Measurements from ENCODE around the gene RBMS3. TPM values are rescaled to one million over a fixed set of nuclear protein-coding genes. Genes with fewer than 3 reads are reported as not detected.

RBMS3 gene
- total RNA-seq, 3 donors from 2014 or later: 4.6 to 53.6 (median 11.7) TPM

GRCh38 chr3:29646043-29646442 lies 365.2 kb downstream of the RBMS3 start:
- Histone ChIP-seq H3K36me3 (ENCODE audit: low read depth) (no peaks in the 10 kb centered on the region), H3K4me3 (no peak overlapping the region), H3K9me3 (no peaks in the 10 kb centered on the region), H3K4me1 (ENCODE audit: low read depth) (peaks cover 11% of the 10 kb centered on the region)
- ATAC-seq (no peak), DNase-seq (no peak)
- no peak for TF ChIP-seq CTCF (IDR thresholded peaks at IDR 0.05)
- intact Hi-C loops (cut with DNase I, micrococcal nuclease): no loop called here

DNA sequence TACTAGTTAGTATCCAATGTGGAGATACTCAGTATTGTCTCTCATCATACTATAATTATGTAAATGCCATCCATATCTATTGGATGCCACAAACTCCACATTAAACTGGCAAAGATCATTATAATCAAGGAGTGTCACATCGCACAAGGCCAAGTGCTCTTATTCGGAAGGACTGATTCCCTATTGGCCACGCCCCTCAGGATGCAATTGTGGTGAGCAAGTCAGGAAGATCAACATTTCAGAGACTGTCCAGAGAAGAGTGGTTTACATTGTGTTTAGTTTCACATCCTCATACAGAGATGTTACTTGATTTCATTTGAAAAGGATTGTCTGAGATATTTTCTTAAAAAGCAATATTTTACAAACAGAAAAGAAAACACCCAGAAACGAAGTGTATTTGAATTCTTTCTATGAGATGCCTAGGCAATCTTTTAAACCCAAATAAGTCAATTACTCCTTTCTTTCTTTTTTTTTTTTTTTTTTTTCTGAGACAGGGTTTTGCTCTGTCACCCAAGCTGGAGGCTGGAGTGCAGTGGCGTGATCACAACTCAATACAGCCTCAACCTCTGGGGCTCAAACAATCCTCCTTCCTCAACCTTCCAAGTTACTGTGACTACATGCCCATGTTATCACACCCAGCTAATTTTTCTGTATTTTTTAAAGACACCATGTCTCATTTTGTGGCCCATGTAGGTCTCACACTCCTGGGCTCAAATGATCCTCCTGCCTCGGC lies 369.1 kb downstream of the RBMS3 start:
- DNase-seq: peak in 1 of 3 donors; percentile 27
- no peak for TF ChIP-seq CTCF (IDR thresholded peaks at IDR 0.05)
- H3K9me3 ChIP-seq: no peaks in the 10 kb centered on the region
- no peaks in the 10 kb centered on the region for H3K4me1 ChIP-seq (ENCODE audit: low read depth)
- no peak overlapping the region for H3K4me3 ChIP-seq
- no peaks in the 10 kb centered on the region for H3K36me3 ChIP-seq (ENCODE audit: low read depth)
- intact Hi-C loops (cut with DNase I, micrococcal nuclease): no loop called here
- ATAC-seq: no peak

DNA sequence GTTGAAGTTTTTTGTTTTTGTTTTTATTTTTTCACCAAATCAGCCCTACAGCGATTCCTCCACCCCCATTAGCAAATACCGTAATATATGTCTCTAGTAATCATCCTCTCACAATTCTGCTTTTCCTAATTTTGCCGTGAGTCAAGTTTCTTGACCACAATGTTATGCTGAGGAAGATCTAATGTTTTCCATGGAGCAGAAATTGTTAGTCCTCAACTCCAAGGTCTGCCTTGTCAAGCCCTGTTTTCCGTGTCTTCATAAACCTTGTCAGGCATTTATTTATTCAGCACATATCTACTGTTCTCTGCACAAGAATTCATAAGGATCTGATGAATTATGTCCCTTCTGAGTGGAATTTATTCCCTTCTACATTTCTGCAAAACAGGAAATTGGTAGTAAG lies 372.8 kb downstream of the RBMS3 start:
- no peaks in the 10 kb centered on the region for H3K4me1 ChIP-seq (ENCODE audit: low read depth)
- no peak for ATAC-seq
- H3K9me3 ChIP-seq: no peaks in the 10 kb centered on the region
- no peak for DNase-seq
- no peaks in the 10 kb centered on the region for H3K36me3 ChIP-seq (ENCODE audit: low read depth)
- TF ChIP-seq CTCF (IDR thresholded peaks at IDR 0.05): no peak
- H3K4me3 ChIP-seq: no peak overlapping the region
- intact Hi-C loops (cut with DNase I, micrococcal nuclease): no loop called here

DNA sequence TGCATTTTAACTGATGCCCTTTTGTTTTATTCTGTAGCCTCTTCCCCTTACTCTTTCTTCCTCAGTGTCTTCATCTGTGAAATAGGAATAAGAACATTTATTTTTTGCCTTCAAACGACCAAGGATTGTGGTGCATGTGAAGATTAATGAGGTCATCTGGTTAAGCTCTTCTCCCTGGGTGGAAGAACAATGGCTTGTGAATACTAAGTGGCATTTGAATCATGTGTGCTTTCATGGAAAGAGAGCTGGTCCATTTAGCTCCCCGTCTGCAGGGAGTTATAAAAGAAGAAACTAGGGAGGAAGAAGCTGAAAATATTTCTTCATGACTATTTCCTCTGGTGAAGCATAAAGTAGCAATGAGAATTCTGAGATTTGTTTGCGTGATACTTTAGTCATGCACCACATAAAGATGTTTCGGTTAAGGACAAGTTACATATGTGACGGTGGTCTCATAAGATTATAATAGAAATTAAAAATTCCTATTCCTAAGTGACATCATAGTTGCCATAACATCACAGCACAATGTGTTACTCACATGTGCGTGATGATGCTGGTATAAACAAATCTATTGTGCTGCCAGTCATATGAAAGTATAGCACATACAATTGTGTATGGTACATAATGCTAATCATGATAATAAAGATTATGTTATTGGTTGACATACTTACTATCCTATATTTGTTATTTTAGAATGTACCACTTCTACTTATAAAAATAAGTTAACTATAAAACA lies 374.3 kb downstream of the RBMS3 start:
- no peak overlapping the region for H3K4me3 ChIP-seq
- no peak for TF ChIP-seq CTCF (IDR thresholded peaks at IDR 0.05)
- no peaks in the 10 kb centered on the region for H3K4me1 ChIP-seq (ENCODE audit: low read depth)
- H3K9me3 ChIP-seq: no peaks in the 10 kb centered on the region
- ATAC-seq: no peak
- DNase-seq: no peak
- H3K36me3 ChIP-seq (ENCODE audit: low read depth): no peaks in the 10 kb centered on the region
- intact Hi-C loops (cut with DNase I, micrococcal nuclease): no loop called here

DNA sequence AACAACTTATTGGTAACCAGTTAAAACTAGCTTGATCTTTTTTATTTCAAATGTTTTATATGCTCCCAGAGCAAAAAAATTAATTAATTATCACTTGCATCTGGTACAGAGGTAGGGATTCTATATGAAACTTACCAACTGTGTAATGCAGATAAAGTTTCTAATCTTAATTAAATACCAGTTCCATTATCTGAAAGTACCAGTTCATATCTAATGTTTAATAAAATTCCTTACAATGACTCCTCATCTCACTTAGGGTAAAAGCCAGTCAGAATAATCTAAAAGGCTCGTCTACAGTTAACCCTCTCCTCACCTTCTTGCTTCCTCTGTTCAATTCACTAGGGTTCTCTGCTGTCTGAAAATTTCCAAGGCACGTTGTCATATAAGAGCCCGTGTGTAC lies 384.8 kb downstream of the RBMS3 start:
- no peaks in the 10 kb centered on the region for H3K36me3 ChIP-seq (ENCODE audit: low read depth)
- ATAC-seq: no peak
- DNase-seq: no peak
- H3K9me3 ChIP-seq: no peaks in the 10 kb centered on the region
- no peaks in the 10 kb centered on the region for H3K4me1 ChIP-seq (ENCODE audit: low read depth)
- no peak overlapping the region for H3K4me3 ChIP-seq
- intact Hi-C loops (cut with DNase I, micrococcal nuclease): no loop called here
- TF ChIP-seq CTCF (IDR thresholded peaks at IDR 0.05): no peak
